ENCODE data around the gene DYNLT4. TPM values are rescaled to one million over a fixed set of nuclear protein-coding genes. Genes with fewer than 3 reads are reported as not detected.

The DYNLT4 gene
- total RNA-seq, 6 donors from 2014 or later: 1.2 to 38.8 (median 10.9) TPM

DNA sequence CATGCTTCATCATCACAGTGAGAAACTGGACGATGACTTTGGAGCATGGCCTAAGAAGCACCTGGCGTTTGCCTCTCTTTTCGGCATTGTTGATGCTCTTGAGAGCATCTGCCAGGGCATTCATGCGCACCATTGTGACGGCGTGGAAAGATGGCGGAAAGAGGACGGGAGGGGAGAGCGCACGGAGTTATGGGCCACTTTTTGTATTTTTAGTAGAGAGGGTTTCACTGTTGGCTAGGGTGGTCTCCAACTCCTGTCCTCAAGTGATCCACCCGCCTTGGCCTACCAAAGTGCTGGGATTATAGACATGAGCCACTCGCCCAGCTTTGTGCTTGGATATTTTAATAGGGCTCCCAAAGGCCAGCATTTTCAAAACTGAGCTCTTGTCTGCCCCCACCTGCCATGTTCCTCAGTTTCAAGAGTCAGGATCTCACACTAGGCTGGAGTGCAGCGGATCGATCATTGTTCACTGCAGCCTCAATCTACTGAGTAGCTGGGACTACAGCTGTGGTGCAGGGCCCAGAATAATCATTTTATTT, 26.5 kb downstream of the DYNLT4 start:
- DNase-seq: no peak
- H3K36me3 ChIP-seq: peaks cover 11 to 62% (median 45%) of the 10 kb centered on the region in 4 donors
- H3K9me3 ChIP-seq: no peaks in the 10 kb centered on the region
- H3K27me3 ChIP-seq: no peaks in the 10 kb centered on the region
- 94 to 97% methylated on average over 14 of the region's 14 CpGs for whole genome bisulfite sequencing, 2 donors
- ATAC-seq (ENCODE audit: low FRiP score in 2 of 2): no peak
- TF ChIP-seq EP300 (IDR thresholded peaks at IDR 0.05): no peak
- no peak for TF ChIP-seq POLR2A (IDR thresholded peaks at IDR 0.05)
- no peak for TF ChIP-seq POLR2AphosphoS5 (IDR thresholded peaks at IDR 0.05)
- TF ChIP-seq, protein P1, sequence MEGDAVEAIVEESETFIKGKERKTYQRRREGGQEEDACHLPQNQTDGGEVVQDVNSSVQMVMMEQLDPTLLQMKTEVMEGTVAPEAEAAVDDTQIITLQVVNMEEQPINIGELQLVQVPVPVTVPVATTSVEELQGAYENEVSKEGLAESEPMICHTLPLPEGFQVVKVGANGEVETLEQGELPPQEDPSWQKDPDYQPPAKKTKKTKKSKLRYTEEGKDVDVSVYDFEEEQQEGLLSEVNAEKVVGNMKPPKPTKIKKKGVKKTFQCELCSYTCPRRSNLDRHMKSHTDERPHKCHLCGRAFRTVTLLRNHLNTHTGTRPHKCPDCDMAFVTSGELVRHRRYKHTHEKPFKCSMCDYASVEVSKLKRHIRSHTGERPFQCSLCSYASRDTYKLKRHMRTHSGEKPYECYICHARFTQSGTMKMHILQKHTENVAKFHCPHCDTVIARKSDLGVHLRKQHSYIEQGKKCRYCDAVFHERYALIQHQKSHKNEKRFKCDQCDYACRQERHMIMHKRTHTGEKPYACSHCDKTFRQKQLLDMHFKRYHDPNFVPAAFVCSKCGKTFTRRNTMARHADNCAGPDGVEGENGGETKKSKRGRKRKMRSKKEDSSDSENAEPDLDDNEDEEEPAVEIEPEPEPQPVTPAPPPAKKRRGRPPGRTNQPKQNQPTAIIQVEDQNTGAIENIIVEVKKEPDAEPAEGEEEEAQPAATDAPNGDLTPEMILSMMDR (IDR thresholded peaks at IDR 0.05): no peak
- no peak overlapping the region for H3K4me3 ChIP-seq
- no peak overlapping the region for H3K27ac ChIP-seq
- peaks cover 32 to 48% (median 38%) of the 10 kb centered on the region in 4 donors for H3K4me1 ChIP-seq

DNA sequence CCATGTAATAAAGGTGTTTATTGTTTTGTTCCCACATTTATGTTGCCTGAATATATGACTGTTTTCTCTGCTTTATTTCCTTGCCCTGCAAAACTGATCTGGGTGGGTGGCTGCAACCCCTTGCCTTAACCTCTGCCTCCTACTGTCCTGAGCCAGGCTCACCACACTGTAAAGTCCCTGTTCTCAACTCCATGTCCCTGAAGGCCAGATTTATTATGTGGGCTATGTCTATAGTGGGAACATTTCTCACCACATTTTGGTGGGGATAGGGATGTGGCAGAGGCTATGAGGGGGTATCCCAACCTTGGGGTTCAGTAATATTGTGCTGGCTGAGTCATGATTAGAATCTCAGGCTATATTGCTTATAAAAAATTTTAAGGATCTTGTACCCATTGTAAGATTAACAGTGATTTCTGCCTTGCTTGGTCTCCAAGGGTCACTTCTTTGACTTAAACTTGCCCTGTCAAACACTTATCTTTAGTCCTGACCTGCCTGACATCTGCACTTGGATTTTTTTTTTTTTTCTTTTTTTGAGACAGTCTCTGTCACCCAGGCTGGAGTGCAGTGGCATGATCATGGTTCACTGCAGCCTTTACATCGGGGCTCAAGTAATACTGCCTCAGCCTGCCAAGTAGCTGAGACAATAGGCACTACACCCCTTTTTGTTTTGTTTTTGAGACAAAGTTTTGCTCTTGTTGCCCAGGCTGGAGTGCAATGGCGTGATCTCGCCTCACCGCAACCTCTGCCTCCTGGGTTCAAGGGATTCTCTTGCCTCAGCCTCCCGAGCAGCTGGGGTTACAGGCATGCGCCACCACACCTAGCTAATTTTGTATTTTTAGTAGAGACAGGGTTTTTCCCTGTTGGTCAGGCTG, 28.2 kb downstream of the DYNLT4 start:
- WGBS, 2 donors: 90 to 98% methylated on average over 6 of the region's 6 CpGs
- no peaks in the 10 kb centered on the region for H3K9me3 ChIP-seq
- no peak for DNase-seq
- H3K4me3 ChIP-seq: no peak overlapping the region
- peaks cover 11 to 62% (median 45%) of the 10 kb centered on the region in 4 donors for H3K36me3 ChIP-seq
- no peak for ATAC-seq (ENCODE audit: low FRiP score in 2 of 2)
- H3K4me1 ChIP-seq: peaks cover 22 to 38% (median 30%) of the 10 kb centered on the region in 4 donors
- no peak overlapping the region for H3K27ac ChIP-seq
- H3K27me3 ChIP-seq: no peaks in the 10 kb centered on the region
- TF ChIP-seq POLR2A (IDR thresholded peaks at IDR 0.05) (no peak), EP300 (IDR thresholded peaks at IDR 0.05) (no peak), POLR2AphosphoS5 (IDR thresholded peaks at IDR 0.05) (no peak)
- TF ChIP-seq, protein P1 (IDR thresholded peaks at IDR 0.05): no peak

DNA sequence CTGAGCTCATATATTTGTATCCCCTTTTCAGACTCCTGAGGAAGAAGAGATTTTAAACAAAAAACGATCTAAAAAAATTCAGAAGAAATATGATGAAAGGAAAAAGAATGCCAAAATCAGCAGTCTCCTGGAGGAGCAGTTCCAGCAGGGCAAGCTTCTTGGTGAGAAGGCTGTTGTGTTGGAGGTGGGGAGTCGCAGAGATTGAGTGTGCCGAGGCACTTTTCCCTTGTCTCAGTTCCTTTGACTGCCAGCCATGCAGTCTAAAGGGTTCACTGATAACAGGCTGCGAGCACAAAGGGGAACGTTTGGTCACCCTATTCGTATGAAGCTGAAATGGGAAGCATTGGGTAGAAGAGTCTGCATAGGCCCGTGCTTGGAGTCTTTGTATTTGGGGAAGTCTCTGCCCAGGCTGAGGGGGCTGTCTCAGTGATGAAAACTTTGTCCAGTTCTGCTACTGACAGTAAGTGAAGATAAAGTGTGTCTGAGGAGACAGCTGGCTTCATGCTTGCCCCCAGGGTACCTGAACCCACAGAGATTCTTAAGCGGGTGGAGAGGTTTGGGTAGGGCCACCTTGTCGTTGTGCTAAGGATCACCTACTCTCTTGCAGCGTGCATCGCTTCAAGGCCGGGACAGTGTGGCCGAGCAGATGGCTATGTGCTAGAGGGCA, 29.0 kb downstream of the DYNLT4 start:
- Histone ChIP-seq H3K27ac (no peak overlapping the region), H3K27me3 (no peaks in the 10 kb centered on the region), H3K4me3 (peak overlapping the region in 1 of 4 donors; percentile 91), H3K36me3 (peaks cover 11 to 62% (median 45%) of the 10 kb centered on the region in 4 donors), H3K9me3 (no peaks in the 10 kb centered on the region), H3K4me1 (peaks cover 16 to 33% (median 24%) of the 10 kb centered on the region in 4 donors)
- WGBS, 2 donors: 70 to 72% methylated on average over 13 of the region's 13 CpGs
- ATAC-seq (ENCODE audit: low FRiP score in 2 of 2) (no peak), DNase-seq (no peak)
- no peak for TF ChIP-seq POLR2AphosphoS5 (IDR thresholded peaks at IDR 0.05)
- no peak for TF ChIP-seq EP300 (IDR thresholded peaks at IDR 0.05)
- TF ChIP-seq, protein P1 (IDR thresholded peaks at IDR 0.05): no peak
- no peak for TF ChIP-seq POLR2A (IDR thresholded peaks at IDR 0.05)

DNA sequence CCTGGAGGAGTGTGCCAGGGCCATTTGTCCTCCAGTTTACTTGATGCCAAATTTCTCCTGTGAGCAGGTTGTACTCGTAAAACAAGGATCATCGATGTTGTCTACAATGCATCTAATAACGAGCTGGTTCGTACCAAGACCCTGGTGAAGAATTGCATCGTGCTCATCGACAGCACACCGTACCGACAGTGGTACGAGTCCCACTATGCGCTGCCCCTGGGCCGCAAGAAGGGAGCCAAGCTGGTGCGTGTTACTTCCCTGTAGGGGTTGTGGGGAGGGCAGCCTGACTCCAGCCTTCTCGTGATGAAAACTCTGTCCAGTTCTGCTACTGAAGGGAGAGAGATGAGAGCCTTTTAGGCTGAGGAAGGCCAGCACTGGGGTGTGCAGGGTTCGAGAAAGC, 29.6 kb downstream of the DYNLT4 start:
- Histone ChIP-seq H3K36me3 (peaks cover 11 to 62% (median 45%) of the 10 kb centered on the region in 4 donors), H3K27ac (no peak overlapping the region), H3K4me3 (peak overlapping the region in 1 of 4 donors; percentile 91), H3K9me3 (no peaks in the 10 kb centered on the region), H3K4me1 (peaks cover 16 to 33% (median 24%) of the 10 kb centered on the region in 4 donors), H3K27me3 (no peaks in the 10 kb centered on the region)
- ATAC-seq (ENCODE audit: low FRiP score in 2 of 2) (no peak), DNase-seq (no peak)
- 80 to 88% methylated on average over 7 to 14 of the region's 14 CpGs for WGBS, 2 donors
- TF ChIP-seq POLR2AphosphoS5 (IDR thresholded peaks at IDR 0.05) (no peak), POLR2A (IDR thresholded peaks at IDR 0.05) (no peak), EP300 (IDR thresholded peaks at IDR 0.05) (no peak)
- TF ChIP-seq, protein P1 (IDR thresholded peaks at IDR 0.05): no peak
